ENCODE measurements around the gene DDX49.

GRCh38 chr19:18948976-18949356 is 29.5 kb downstream of the DDX49 start:
- TF ChIP-seq EZH2 (IDR thresholded peaks at IDR 0.05; ENCODE audit: insufficient read depth, low read length) (no peak), CTCF (IDR thresholded peaks at IDR 0.05; ENCODE audit: insufficient read depth, low read depth, low read length) (no peak)
